B cell (primary cell): ENCODE measurements around the gene SOX18.

Experiments used
- CTCF ChIP-seq: fragments of 200-600 bp; IDR thresholded peaks from one replicate; pipeline ENCODE4 v1.8.0; 2022; ENCODE audit warnings: antibody characterized with exemption, mild to moderate bottlenecking
- EZH2 ChIP-seq: IDR thresholded peaks from 2 replicates; pipeline ENCODE4 v1.6.1; 2012; ENCODE audit warnings: borderline replicate concordance, low read depth, mild to moderate bottlenecking, moderate library complexity, low read length; ENCODE audit not compliant: insufficient read depth, poor library complexity, severe bottlenecking

GRCh38 chr20:64051033-64051452, 1.6 kb upstream of the SOX18 start:
- TF ChIP-seq CTCF, result no peak
- no peak for TF ChIP-seq EZH2
